Epidermal melanocyte (primary cell): ENCODE data around the gene OOSP3.
A peak's percentile ranks its signal among the peaks of the same experiment; 100 is the strongest.
"Not testable (repeated sequence)": the region's sequence is repeated elsewhere in the genome, so short reads cannot be mapped to it uniquely, and the experiment has no call there.

Experiments
- DNase-seq: peaks from one replicate; pipeline ENCODE4 v3.0.0; 2011; ENCODE audit warnings: low spot score; ENCODE audit not compliant: insufficient read length

The OOSP3 gene

DNA sequence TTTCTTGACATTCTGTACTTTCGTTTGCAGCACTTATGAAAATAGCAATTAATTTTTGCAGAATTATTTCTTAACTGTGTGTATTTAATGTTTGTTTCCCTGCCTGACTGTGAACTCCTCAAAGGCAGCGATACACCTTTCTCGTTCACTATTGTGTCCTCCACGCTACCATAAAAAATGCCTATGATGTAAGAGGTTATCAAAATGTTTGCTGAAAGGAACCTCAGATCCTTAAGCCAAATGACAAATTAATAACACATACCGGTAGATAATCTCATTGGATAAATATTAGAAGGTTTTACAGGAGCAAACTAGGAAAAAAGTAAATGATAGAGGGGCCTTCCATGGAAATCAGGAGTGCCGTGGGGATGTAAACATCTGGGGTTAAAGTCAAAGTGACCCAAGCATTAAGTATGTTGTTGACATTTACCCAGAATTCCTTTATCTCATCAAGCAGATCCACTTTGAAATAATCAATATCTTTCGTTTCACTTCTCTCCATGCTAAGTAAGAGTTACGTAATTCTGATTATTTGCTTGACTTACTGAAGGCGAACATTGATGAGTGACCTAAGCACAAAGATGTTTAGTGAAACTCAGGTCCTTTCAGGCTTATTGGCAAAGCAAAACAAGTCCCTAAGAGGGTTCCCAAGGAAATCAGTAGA, 2.6 kb upstream of the OOSP3 start:
- DNase-seq = no peak

DNA sequence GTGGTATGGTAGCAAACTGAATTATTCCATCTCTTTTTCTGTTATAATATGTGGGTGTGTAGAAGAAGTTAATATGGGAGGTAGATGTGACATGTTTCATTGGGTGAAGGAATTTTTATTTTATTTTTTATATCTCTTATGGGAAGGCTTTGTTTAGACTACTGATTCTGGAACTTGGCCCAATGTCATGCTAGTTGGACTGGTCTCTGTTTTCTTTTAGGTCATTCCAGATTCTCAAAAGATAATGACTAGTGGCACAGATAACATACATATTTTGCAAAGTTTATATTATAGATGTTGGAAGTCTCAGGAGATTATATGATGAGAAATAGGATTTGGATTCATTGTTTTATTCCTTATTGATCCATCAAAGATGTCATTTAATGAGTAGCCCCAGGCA, 1.3 kb upstream of the OOSP3 start:
- DNase-seq = no peak

DNA sequence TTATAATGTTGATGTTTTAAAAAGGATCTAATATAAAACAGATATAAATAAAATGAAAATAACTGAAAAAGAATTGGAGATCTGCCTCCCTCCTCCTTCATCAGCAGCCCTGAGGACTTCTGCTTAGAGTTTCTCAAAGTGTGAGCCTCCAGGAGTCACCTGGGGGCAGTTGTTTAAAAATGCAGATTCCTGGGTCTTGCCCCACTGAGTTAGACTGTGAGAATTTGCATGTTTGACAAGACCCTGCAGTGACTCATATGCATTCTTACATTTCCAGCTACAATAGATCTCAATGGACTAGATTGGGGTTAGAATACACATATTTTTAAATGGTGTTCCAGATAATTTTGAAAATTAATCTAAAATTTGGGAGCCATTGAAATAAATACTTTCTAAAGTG, 798 bp upstream of the OOSP3 start:
- no peak for DNase-seq

DNA sequence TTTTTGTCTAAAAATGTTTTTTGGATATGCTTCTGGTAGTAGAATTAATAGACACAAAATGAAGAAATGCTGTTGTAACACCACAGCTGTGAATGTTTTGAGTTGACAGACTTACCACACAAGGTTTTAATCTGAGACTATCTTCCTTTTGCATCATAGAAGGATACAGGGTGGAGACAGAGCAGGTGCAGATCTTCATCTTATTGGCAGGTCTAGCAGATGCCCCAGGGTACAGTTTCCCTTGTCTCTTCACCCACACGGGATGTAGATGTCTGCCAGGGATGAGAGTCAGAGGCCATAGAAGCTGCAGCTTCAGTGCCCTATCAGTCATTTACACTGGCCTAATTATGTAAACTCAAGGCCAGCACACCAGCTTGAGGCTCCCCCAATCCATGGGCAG, 985 bp downstream of the OOSP3 start:
- DNase-seq = no peak

DNA sequence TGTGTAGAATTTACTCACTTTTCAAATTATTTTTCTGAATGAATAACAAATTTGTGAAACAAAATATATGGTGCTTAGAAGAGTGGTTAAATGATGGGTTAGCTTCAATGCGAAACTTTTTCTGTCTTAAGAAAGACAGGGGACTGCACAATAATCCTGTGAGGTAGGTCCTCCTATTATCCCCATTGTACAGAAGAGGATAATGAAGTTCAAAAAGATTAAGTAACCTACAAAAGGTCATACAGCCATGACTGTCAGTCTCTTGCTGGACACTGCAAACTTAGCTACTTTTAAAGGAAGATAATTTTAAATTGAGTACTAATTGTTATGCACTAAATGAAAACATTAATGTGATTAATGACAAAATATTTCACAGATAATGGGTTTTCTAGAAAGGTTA, 5.0 kb downstream of the OOSP3 start:
- no peak for DNase-seq

DNA sequence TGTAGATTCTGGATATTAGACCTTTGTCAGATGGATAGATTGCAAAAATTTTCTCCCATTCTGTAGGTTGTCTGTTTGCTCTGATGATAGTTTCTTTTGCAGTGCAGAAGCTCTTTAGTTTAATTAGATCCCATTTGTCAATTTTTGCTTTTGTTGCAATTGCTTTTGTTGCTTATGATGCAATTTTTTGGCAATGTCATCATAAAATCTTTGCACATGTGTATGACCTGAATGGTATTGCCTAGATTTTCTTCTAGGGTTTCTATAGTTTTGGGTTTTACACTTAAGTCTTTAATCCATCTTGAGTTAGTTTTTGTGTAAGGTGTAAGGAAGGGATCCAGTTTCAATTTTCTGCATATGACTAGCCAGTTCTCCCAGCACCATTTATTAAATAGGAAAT, 8.6 kb downstream of the OOSP3 start:
- DNase-seq = not testable (repeated sequence)

DNA sequence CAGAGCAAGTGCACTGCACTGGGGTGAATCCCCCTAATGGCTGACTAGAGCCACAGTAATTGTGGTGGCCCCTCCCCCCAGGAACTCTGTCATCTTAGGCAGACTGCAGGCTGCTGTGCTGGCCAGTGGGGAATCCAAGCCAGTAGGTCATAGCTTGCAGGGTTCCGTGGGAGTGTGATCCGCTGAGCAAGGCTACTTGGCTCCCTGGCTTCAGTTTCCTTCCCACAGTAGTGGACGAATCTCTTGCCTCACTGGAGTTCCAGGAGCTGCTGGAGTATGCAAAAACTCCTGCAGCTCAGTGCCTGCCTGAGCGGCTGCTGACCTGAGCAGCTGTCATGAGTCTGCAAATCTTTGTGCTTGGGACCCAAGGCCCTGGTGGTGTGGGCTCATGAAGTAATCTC, 13.2 kb downstream of the OOSP3 start:
- no peak for DNase-seq

DNA sequence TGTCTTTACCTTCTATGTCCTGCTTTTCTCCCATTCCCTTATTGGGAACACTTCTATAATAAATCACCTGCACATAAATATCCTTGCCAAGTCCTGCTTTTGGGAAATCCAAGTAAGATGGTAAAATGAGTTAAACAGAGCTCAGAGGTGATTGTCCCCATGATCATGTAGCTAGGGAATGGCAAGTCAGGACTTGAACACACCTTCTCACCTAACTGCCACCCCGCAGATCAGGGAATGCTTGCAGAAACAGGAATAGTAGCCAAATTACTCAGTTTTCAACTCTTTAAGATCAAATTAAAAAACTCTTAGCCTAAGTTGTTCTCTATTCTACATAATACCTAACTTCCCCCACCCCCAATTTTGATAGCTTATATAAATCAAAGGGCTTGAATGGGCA, 16.0 kb downstream of the OOSP3 start:
- DNase-seq = no peak

DNA sequence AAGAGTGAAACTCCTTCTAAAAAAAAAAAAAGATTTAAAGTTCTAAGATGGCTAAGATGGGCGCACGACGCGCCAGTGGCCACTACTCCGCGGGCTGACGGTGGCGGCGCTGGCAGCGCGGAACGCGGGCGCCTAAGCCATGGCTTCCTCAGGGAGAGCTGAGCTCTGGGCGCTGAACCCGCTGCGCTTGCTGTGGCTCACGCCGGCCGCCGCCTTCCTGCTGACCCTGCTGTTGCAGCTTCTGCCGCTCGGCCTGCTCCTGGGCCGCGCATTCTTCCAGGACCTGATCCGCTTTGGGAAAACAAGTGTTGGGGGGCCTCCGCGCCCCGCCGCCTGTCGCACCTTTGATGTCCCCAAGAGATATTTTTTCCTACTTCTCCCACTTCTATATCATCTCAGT, 19.5 kb downstream of the OOSP3 start:
- no peak for DNase-seq

DNA sequence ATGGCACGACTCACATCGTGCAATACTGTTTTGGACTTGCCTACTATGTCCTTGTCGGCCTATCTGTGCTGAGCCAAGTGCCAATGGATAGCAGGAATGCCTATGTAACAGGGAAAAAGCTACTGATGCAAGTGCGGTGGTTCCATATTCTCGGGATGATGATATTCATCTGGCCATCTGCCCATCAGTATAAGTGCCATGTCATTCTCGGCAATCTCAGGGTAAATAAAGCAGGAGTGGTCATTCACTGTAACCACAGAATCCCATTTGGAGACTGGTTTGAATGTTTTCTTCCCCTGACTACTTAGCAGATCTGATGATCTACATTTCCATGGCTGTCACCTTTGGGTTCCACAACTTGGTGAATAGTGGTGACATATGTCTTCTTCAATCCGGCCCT, 20.1 kb downstream of the OOSP3 start:
- DNase-seq = no peak

DNA sequence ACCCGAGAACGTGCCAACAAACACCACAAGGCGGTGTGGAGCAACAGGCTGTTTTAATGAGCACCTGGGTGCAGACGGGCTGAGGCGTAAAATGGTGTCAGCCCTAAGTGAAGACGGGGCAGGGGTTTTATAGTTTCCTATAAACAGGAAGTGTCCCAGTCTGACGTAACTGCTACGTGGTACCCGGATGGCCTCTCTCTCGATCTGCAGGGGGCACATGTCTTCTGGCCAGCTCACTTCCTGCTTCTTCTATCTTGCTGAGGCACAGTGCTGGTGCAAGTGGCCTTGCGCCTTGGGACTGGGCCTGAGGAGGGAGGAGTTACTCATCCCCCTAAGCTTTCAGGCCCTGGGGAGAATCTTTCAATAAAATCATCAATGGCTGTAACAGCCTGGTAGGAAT, 20.9 kb downstream of the OOSP3 start:
- DNase-seq = no peak

DNA sequence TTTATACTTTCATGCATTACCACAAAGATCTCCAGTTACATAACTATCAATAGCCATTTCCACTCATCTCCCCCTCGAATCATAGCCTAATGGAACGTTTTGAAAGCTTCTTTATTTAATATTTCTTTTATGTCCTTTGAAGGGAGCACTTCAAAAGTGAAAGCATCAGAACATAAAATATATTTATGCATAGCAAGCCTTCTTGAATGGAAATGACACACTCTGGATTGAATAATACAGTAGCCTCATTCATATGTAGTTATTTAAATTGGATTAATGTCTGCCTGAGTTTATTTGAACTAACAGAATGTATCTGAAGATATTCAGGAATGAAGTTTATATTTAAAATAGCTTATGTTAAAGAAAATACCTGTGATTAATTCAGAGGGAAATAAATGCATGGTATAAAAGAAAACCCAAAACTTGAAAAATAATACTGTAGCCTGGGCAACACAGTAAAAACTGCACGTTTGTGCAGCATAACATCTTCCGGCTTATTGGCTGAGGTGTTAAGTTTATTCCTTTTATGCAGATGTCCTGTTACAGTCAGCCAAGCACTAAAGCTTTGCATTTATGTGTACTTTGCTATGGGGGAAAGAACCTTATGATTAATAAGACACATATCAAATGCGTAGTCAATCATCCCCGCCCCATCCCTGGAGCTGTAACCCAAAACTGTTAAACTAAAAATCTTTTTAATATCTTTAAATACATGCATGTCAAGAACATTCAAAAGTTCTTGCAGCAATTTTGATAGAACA, 22.0 kb downstream of the OOSP3 start:
- no peak for DNase-seq

DNA sequence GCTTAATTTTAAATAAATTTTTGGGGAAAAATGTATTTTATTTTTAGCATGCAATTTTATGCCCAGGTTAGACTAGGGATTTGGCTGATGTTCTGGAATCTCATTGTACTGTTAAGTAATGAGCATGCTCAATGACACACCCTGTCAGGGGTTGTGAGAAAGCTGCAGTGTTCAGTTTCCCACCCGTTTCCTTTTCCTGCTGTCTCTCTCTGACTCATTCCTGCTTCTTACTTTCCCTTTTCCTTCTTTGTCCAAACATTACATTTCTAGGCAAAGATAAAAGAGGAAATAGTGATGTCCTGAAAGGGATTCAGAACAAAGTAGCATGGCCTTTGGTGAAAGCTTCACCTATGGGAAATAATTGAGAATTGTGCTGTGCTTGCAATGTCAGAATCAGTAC, 22.7 kb downstream of the OOSP3 start:
- DNase-seq = no peak

DNA sequence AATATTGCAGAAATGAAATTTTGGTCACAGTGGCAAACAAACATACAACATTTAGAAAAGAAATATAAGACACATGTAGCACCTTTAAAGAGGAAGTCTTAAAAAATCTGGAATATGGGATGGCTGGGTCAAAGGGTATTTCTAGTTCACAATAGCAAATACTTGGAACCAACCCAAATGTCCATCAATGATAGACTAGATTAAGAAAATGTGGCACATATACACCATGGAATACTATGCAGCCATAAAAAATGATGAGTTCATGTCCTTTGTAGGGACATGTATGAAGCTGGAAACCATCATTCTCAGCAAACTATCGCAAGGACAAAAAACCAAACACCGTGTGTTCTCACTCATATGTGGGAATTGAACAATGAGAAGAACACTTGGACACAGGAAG, 25.0 kb downstream of the OOSP3 start:
- DNase-seq = not testable (repeated sequence)

DNA sequence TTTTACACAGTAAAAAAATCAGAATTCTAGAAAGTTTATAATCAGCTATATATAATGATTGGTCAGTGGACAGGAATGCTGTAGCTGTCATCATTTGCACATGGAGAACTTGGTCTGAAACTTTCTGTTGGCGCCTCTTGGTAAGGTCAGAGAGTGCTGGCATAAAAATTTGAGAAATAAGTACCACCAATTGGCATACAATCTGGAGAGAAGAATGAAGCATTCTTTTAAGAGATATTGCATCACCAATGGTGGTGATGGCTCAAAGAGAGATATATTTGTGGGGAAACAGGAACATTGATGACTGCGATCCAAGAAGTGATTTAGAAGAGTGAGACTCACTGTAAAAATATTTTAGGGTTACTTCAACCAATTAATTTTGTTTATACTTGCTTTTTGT, 39.9 kb downstream of the OOSP3 start:
- DNase-seq = no peak

DNA sequence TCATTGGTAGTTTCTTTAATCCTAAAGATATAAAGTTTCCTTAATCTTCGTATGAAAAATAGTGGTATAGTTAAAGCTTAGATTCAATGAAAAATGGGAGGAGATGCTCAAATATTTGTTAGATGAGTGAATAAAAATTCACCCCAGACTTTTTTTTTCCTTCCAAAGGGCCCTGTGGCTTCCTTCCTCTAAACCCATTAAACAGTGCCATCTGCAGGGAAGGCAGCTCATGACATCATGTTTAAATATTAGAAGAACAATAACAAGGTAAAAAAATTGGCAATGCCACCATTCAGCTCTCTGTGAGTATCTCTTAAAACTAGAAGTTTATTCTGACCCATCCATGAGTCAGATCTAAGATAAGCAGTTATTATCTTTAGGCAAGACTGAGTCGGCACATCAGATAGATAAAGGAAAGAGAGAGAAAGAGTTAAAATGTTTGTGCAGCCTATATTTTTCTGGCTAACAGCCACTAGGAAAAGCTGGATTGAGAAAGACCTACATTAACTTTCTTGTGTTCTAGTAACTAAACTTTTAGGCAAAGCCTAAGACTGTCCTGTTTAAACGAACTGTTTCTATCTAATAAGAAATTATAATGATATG, 40.5 kb downstream of the OOSP3 start:
- peak; percentile 29 for DNase-seq

DNA sequence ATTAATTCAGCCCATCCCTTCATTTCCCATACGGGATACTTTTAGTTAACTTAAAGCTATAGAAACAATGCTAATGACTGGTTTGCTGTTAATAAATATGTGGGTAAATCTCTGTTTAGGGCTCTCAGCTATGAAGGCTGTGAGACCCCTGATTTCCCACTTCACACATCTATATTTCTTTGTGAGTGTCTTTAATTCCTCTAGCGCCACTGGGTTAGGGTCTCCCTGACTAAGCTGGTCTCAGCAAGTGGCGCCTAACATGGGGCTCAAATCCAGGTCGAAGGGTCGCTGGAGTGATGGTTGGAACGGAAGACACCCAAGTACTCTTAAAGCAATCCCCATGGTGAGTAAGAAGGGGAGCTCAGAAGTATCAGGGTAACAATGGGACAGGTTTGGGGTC, 45.2 kb downstream of the OOSP3 start:
- DNase-seq = no peak

DNA sequence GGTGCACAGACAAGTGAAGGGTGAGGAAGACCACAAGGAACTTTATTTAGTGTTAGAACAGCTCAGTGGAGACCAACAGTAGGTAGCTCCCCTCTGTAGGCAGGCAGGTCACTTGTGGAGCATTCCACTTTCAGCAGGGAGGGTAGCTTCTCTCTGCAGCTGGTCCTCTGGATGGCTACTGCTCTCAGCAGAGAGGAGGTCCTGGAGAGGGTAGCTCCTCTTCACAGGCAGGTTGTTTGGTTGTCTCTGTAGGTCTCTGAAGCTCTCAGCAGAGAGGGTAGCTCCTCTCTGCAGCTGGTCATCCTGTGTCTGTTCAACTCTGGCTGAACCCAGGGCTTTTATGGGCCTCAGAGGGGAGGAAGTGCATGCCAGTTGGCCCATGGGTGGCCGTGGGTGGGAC, 53.1 kb downstream of the OOSP3 start:
- DNase-seq = no peak

DNA sequence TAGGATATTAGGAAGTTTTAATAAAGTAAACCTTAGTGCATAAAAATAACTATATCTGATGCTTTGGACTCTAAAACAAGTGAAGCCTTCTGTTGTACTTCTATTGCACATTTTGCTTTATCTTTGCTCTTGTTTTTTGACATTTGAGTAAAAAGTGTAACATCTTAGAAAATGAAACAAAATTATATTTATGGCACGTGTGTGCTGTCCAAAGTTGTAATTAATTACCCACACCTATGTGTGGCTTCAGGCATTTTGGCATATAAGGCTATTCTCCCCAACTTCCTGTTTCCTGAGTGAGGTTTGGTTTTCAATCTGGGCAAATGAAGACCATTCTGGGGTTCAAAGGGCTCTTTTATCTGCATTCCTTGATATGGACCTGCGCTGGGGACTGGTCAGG, 59.5 kb downstream of the OOSP3 start, which contains the start of gene OOSP1:
OOSP1 (plus strand) TSS at position 301 of the 400 bp plus-strand sequence; CDS start at position 324, 23 bp downstream.
- no peak for DNase-seq

DNA sequence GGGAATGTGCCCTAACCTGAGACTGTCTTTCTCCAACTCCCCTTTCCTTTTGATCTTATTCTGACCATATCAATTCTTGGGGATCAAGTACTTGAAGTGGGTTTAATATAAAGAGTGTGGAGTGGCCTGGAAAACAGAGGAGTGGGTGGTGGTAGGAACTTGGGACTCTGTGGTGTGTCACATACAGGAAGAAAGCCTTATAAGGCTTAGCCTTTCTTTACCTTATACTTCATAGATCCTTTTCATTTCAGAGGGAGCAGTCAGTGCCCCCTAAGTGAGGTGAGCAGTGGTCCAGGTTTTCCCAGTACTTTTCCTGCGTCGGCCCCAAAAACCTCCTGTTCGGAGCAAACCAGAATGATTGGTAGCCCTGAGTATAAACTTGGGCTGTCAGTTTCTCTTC, 60.1 kb downstream of the OOSP3 start:
- DNase-seq = no peak

DNA sequence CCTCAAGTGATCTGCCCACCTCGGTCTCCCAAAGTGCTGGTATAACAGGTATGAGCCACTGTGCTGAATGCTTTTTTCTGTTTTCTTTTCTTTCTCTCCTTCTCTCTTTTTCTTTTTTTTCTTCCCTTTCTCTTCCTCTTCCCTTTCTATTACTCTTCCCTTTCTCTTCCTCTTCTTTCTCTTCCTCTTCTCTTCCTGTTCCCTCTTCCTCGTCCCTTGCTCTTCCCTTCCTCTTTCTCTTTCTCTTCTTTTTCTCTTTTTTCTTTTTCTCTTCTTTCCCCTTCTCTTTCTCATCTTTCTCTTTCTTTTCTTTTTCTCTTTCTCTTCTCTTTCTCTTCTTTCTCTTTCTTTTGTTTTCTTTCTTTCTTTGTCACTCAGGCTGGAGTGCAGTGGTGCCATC, 60.9 kb downstream of the OOSP3 start:
- no peak for DNase-seq

DNA sequence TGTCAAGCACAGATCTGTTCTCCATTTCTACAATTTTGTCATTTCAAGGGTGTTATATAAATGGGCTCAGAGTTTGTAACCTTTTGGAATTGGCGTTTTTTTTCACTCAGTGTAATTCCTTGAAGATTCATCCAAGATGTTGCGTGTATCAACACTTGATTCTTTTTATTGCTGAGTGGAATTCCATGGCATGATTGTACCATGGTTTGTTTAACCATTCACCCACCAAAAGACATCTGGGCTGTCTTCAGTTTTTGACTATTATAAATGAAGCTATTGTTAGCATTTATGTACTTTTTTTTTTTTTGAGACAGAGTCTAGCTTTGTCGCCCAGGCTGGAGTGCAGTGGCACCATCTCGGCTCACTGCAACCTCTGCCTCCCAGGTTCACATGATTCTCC, 62.5 kb downstream of the OOSP3 start:
- DNase-seq = no peak
